Calu3 (cell line): Measurements from ENCODE around the gene DEGS1. TPM values are rescaled to one million over a fixed set of nuclear protein-coding genes. Genes with fewer than 3 reads are reported as not detected.
A peak's percentile ranks its signal among the peaks of the same experiment; 100 is the strongest.

ENCODE experiments used
- BruUV-seq: library from RNA; stranded (reverse); fragments of 400-500 nt; replicated peaks from 2 replicates; lab custom pipeline; 2021; lab: Mats Ljungman, UMichigan
- CTCF ChIA-PET: fragments of 300-600 bp; sonication (Branson Sonifier 250); formaldehyde crosslinking; loops from one replicate; lab custom pipeline; 2022; ENCODE audit warnings: antibody characterized with exemption; lab: Charles Lee
- DNase-seq: peaks from one replicate; pipeline ENCODE4 v3.0.0; 2022
- H3K27ac Mint-ChIP-seq: one replicate; pipeline ENCODE4 v1.8.0; 2022; ENCODE audit warnings: mixed read lengths; ENCODE audit not compliant: unreplicated experiment
- H3K27me3 Mint-ChIP-seq: one replicate; pipeline ENCODE4 v1.8.0; 2022; ENCODE audit warnings: mixed read lengths; ENCODE audit not compliant: unreplicated experiment
- H3K36me3 Mint-ChIP-seq: one replicate; pipeline ENCODE4 v1.8.0; 2022; ENCODE audit warnings: mild to moderate bottlenecking, moderate library complexity, mixed read lengths; ENCODE audit not compliant: insufficient read depth, unreplicated experiment
- H3K4me1 Mint-ChIP-seq: one replicate; pipeline ENCODE4 v1.8.0; 2022; ENCODE audit warnings: mild to moderate bottlenecking, low read depth, mixed read lengths; ENCODE audit not compliant: unreplicated experiment
- H3K4me3 Mint-ChIP-seq: one replicate; pipeline ENCODE4 v1.8.0; 2022; ENCODE audit warnings: mild to moderate bottlenecking, low read depth, moderate library complexity, mixed read lengths; ENCODE audit not compliant: unreplicated experiment
- H3K9me3 Mint-ChIP-seq: one replicate; pipeline ENCODE4 v1.8.0; 2022; ENCODE audit warnings: low read depth, mixed read lengths; ENCODE audit not compliant: unreplicated experiment
- intact Hi-C: fragments of 100-400 bp; cut with micrococcal nuclease; formaldehyde crosslinking; loops from one replicate; pipeline ENCODE4 v1.10.0; 2022; ENCODE audit not compliant: unreplicated experiment
- total RNA-seq: library from RNA; stranded (reverse); gene quantifications from 2 replicates; pipeline ENCODE4 v1.2.3, GENCODE V29; 2022
- TF ChIP-seq, protein P1 (sequence below): fragments of 200-600 bp; IDR thresholded peaks from one replicate; pipeline ENCODE4 v1.8.0; 2022; ENCODE audit warnings: antibody characterized with exemption; ENCODE audit not compliant: unreplicated experiment

The DEGS1 gene
- total RNA-seq, 1 experiment from 2014 or later: 72.5 TPM

- no TSS peak for BruUV-seq
- intact Hi-C loops: no loop called here
- Mint-ChIP-seq H3K4me3 (no peak overlapping the region), H3K4me1 (no peaks in the 10 kb centered on the region), H3K36me3 (peaks cover 78% of the 10 kb centered on the region), H3K27me3 (no peaks in the 10 kb centered on the region), H3K27ac (no peak overlapping the region), H3K9me3 (no peaks in the 10 kb centered on the region)
- DNase-seq: no peak
- CTCF ChIA-PET: interaction anchor here (0.7 kb wide), 2 partner anchors 81 to 358 kb away, joined by 3 read pairs; no protein-coding TSS in a partner anchor
- TF ChIP-seq, protein P1, sequence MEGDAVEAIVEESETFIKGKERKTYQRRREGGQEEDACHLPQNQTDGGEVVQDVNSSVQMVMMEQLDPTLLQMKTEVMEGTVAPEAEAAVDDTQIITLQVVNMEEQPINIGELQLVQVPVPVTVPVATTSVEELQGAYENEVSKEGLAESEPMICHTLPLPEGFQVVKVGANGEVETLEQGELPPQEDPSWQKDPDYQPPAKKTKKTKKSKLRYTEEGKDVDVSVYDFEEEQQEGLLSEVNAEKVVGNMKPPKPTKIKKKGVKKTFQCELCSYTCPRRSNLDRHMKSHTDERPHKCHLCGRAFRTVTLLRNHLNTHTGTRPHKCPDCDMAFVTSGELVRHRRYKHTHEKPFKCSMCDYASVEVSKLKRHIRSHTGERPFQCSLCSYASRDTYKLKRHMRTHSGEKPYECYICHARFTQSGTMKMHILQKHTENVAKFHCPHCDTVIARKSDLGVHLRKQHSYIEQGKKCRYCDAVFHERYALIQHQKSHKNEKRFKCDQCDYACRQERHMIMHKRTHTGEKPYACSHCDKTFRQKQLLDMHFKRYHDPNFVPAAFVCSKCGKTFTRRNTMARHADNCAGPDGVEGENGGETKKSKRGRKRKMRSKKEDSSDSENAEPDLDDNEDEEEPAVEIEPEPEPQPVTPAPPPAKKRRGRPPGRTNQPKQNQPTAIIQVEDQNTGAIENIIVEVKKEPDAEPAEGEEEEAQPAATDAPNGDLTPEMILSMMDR: no peak
Measured at GRCh38 chr1:224141693-224142092, 41.3 kb upstream of the DEGS1 start.

- no peak overlapping the region for H3K4me3 Mint-ChIP-seq
- peak overlapping the region; percentile 11 for H3K27ac Mint-ChIP-seq
- TF ChIP-seq, protein P1: no peak
- H3K36me3 Mint-ChIP-seq: peaks cover 71% of the 10 kb centered on the region
- H3K9me3 Mint-ChIP-seq: no peaks in the 10 kb centered on the region
- H3K27me3 Mint-ChIP-seq: no peaks in the 10 kb centered on the region
- peaks cover 18% of the 10 kb centered on the region for H3K4me1 Mint-ChIP-seq
- no TSS peak for BruUV-seq
- CTCF ChIA-PET: no interaction called here
- intact Hi-C loops: no loop called here
- no peak for DNase-seq
Measured at GRCh38 chr1:224149709-224150108, 33.3 kb upstream of the DEGS1 start.

- Mint-ChIP-seq H3K27ac (peak overlapping the region; percentile 33), H3K27me3 (no peaks in the 10 kb centered on the region), H3K4me1 (peaks cover 18% of the 10 kb centered on the region), H3K4me3 (no peak overlapping the region), H3K9me3 (no peaks in the 10 kb centered on the region), H3K36me3 (peaks cover 67% of the 10 kb centered on the region)
- no TSS peak for BruUV-seq
- TF ChIP-seq, protein P1: no peak
- intact Hi-C loops: no loop called here
- CTCF ChIA-PET: no interaction called here
- no peak for DNase-seq
Measured at GRCh38 chr1:224151117-224151516, 31.9 kb upstream of the DEGS1 start.

DNA sequence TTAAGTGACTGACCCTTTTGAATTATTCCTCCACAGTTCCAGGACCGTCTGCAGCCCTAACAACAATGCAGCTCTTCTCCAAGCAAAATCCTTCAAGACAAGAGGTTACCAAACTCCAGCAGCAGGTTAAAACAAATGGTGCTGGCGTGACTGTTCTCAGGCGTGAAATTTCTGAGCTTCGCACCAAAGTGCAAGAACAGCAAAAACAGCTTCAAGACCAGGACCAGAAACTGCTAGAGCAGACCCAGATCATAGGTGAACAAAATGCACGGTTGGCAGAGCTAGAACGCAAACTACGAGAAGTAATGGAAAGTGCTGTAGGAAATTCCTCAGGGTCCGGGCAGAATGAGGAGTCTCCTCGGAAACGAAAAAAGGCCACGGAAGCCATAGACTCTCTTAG is 25.7 kb upstream of the DEGS1 start:
- peaks cover 75% of the 10 kb centered on the region for H3K36me3 Mint-ChIP-seq
- BruUV-seq: no TSS peak

More for the DNA sequence above, 25.7 kb upstream of the DEGS1 start:
- no peak for DNase-seq
- CTCF ChIA-PET: no interaction called here
- no peak overlapping the region for H3K4me3 Mint-ChIP-seq
- H3K9me3 Mint-ChIP-seq: no peaks in the 10 kb centered on the region
- no peaks in the 10 kb centered on the region for H3K4me1 Mint-ChIP-seq
- TF ChIP-seq, protein P1: no peak
- no peak overlapping the region for H3K27ac Mint-ChIP-seq
- intact Hi-C loops: no loop called here
- H3K27me3 Mint-ChIP-seq: no peaks in the 10 kb centered on the region
